GM19043 (cell line): ENCODE results near the gene COL6A5.

Source experiments
- ATAC-seq: cut with Tn5 transposase; IDR thresholded peaks from one replicate; pipeline ENCODE4 v1.9.1; 2021; ENCODE audit warnings: low read depth; ENCODE audit not compliant: unreplicated experiment

Gene COL6A5

DNA sequence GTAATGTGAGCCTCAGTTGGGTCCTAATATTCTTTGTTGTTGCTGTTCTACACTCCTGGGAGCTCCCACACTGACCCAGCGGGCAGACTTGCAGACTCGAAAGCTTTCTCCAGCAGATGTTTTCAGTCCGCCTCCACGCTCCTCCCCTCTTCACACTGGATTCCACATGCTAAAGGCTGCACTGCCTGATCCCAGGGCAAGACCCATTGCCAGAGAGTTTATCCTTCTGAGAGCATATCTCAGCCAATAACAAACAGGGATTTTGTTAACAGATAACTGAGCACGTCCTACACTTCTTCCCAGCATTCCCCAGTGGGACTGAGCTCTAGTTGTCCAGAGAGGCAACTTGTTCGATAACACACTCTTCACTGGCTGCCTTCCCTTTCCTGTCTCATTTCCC is 163.5 kb downstream of the COL6A5 start:
- no peak for ATAC-seq

DNA sequence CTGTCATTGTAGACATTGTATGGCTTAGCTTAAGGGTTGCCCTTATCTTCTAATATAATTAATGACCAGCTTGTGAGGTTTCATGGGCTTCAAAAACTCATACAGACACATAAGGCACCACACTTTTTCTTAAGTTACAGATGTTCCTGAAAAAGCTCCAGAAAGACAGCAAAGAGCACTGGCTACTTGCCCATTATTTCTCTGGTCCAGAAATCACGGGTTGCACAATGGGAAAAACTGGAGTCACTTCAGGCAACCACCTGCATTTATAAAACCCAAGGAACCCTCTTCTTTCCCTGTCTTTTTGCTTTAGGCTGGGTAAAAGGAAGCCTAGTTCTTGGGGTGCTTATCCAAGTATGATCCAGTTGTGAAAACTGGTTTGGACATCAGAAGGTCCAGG is 169.2 kb downstream of the COL6A5 start:
- ATAC-seq, result no peak

DNA sequence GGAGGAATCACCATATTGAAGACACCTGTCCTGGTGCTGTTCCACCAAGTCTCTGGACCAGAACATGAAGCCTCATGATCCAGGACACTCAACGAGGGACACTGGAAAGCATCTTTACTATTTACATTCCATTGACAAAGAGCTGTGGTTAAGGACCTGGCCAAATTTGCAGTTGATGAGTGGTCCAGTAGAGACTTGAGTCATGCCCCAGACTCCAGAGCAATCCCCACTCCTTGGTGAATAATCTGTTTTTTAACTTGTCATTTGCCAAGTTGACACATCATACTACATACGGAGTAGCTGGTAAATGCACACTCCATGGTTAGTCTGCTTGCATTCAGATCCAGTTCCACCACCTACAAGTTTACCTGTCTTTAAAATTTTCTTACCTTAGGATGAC is 170.3 kb downstream of the COL6A5 start:
- ATAC-seq, result no peak

DNA sequence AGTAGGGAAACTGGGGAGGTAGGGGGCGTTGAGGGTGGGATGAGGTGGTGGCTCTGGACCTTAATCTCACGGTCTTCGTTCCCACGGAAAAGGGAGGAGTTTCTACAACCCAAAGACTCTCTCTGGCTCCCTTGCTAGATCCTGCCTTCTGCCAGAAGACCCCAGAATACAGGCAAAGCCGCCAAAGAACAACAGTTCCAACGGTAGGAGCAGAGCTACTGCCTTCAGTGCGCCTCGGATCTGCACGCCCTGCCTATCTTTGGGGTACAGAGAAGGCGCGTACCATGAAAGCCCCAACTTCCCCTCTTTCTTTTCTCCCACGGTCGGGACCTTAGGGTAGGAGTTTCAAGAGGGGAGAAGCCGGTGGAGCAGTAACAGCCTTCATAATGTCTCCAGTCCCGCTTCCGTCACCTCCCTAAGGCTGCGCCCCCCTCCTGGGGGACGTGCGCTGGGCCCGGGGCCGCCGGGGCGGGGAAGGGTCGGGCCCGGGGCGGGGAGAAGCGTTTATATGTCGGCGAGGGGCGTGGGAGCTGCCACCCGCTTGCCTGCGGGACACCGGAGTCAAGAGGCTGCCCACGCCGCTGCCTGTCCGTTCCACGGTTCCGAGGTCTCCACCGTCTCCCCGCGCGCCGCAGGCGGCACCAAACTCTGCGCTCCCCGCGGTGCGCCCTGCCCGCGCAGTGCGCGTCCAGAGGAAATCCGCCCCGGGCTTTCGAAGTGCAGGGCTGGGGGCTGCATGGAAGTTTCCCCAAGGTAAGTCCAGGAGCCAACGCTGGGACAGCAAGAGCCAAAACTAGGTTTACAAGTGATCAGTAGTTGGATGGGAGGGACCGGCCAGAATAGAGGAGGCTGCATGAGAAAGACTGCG is 171.4 kb downstream of the COL6A5 start, which contains the start of gene COL6A6:
TSS of gene COL6A6 (plus strand) at position 533 of the 868 bp plus-strand sequence. CDS start 43,188 bp downstream, outside the sequence.
- ATAC-seq, result no peak

DNA sequence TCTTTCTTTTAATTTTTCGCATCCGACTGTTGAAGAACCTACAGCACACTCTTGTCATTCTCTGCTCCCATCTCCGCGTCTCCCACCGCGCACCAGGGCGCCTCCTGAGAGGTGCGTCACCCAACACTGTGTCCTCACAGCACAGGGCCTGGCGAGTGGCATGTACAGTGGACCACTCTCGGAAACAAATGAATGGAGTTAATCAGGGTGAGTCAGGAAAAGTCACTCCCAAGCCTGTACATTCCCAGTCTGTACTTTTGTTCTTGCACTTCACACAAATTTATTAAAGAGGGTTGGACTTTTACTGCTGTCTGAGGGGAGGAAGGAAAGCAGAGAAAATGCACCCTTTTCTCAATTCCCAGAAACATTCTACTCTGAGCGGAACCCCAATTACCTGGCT is 172.1 kb downstream of the COL6A5 start:
- ATAC-seq, result no peak

DNA sequence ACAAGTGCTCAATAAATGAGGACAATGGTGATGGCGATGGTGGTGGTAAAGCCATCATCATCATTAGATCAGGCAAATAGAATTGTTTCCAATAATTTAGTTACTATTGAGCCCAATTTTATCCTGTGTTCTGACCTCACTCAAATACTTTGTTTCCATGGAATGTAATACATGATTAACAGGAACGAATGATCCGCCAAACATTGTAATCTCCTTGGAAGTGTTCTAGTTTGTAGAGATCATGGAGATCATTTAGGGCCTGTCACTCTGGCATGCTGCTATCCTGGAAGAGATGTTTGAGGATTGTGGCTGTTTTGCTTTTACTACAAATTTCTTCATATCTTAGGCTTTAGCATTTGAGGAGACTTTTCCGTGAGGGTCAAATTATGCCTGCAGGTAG is 174.3 kb downstream of the COL6A5 start:
- ATAC-seq, result no peak

DNA sequence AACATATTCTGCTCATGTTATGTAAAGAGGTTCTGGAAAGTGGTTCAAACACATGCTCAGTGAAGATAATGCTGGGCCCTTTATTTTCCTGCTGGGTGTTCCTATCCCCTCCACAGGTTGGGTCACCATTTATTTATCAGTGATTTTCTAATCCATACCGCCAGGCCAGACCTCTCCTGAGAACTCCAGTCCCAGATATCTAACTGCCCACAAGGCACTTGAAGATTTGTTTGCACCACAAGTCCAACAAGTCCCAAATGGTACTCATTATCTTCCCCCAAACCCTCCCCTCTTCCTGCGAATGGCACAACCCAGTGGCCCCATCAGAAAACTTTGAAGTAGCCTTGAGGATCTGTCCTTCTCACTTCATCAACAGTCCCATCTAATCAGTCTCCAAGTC is 176.9 kb downstream of the COL6A5 start:
- ATAC-seq, result no peak

DNA sequence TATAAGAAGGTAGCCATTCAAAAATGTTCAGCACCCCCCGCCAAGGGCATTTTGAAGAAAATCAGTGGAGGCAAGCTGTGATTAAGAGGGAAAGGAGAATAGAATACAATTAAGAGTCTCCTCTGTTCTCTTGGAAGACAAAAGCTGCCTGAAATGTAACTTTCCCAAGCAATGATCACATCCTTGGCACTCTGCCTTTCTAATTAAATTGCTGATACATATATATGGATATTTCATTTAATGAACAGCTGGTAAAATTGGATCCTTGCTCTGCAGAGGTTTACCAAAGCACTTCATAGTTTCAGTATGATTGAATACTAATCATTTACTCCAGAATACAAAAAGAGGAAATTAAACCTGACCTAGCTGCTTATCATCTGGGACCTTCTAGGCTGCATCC is 182.0 kb downstream of the COL6A5 start:
- ATAC-seq, result no peak

DNA sequence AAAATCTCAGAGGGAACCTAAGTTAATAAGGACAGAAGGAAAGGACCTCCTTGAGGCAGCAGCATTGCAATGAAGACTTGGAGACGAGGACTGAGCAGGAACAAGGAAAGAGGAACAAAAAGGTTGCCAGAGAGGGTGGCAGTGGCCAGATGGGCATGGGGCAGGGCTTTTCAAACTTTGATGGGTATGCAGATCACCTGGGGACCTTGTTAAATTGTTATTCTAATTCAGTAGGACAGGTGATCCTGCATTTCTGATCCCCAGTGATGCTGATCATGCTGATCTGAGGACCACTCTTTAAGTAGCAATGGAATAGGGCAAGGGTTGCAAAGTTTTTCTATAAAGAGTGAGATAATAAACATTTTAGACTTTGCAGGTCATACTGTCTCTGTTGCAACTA is 182.6 kb downstream of the COL6A5 start:
- ATAC-seq, result no peak

DNA sequence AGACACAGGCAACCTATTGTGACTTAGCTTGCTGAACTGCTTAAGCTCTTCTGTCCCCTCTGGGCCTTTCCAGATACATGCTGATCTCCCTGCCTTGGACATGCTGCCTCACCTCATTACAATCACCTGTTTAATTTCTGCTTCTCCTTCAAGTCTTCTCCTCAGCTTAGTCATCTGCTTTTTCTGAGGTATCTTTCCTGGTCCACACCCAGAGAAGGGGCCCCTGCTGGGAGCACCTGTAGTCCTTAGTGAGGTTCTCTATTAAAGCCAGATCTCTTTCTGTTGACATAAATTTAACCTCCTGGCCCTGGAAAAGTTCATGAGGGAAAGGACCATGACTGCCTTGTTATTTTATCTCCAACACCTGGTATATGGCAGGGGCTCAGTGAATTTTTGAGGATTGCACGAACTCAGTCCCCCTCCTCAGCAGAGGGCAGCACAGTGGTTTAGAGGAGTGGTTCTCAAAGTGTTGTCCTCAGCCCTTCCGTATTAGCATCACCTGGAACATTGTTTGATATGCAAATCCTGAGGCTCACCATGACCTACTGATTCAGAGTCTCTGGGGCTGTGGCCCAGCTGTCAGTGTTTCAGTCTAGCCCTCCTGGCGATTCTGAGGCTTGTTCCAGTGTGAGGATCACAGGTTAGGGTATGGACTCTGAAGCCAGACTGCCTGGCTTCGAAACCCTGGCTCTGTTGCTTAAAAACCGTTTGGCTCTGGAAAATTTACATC is 184.2 kb downstream of the COL6A5 start:
- no peak for ATAC-seq

DNA sequence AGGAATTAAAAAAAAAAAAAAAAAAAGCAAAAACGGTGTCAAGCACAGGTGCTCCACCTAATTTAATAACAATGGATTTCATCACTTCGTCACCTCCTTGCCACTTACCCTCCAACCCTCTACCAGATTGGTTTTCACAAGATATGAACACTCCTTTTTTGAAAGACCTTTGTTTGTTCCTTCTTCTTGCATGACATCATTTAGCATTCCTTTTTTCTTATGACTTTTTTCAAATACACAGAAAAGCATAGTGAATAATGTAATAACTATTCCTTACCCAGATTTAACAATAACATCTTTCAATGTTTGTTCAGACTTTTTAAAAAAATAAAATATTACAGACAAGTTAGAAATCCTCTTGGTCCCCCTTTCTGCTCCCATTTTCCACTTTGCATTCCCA is 187.8 kb downstream of the COL6A5 start:
- no peak for ATAC-seq
